Skeletal muscle satellite cell (primary cell): ENCODE measurements around the gene CA12.
"Not testable (repeated sequence)": the region's sequence is repeated elsewhere in the genome, so short reads cannot be mapped to it uniquely, and the experiment has no call there.

ENCODE experiments used
- H3K27me3 ChIP-seq: 2 replicates; pipeline ENCODE4 v1.7.0; 2013; ENCODE audit warnings: low read length; ENCODE audit not compliant: control insufficient read depth, insufficient read depth
- H3K36me3 ChIP-seq: 2 replicates; pipeline ENCODE4 v1.7.0; 2013; ENCODE audit warnings: mild to moderate bottlenecking, control low read depth, low read length; ENCODE audit not compliant: insufficient read depth
- H3K4me1 ChIP-seq: 2 replicates; pipeline ENCODE4 v1.7.0; 2013; ENCODE audit warnings: low read length; ENCODE audit not compliant: control insufficient read depth, insufficient read depth
- H3K4me2 ChIP-seq: 2 replicates; pipeline ENCODE4 v1.7.0; 2013; ENCODE audit warnings: mild to moderate bottlenecking, low read length
- H3K4me3 ChIP-seq: 2 replicates; pipeline ENCODE4 v1.7.0; 2013; ENCODE audit warnings: low read length
- H3K9ac ChIP-seq: 2 replicates; pipeline ENCODE4 v1.7.0; 2013; ENCODE audit warnings: mild to moderate bottlenecking, low read depth, low read length, moderate library complexity
- H3K9me3 ChIP-seq: replicated peaks from 2 replicates; pipeline ENCODE4 v1.7.0; 2013; ENCODE audit warnings: mild to moderate bottlenecking, control low read depth, low read length

CA12 gene

DNA sequence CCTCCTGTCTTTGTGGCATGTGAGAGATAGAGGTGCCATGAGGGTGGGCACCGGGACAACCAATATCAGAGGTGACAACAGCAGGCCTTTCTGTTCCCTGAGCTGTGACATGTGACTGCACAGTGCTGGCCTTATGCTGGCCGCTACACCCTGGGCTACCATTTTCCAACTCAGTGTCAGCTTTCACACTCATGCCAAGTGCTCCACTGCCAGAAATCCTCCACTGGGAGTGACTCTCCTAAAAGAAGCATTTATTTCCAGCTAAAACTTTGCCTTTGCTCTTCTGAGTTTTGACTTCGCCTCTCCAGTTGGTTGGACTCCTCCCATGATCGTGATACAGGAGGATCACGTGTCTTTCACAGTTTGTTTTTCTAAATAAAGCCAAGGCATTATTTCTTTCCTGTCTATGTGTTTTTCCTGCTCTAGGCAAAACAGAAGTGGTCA, 31.4 kb downstream of the CA12 start:
- H3K4me2 ChIP-seq, result no peak overlapping the region
- no peaks in the 10 kb centered on the region for H3K27me3 ChIP-seq
- H3K4me1 ChIP-seq, result peaks cover 36% of the 10 kb centered on the region
- no peak overlapping the region for H3K4me3 ChIP-seq
- H3K9me3 ChIP-seq, result no peaks in the 10 kb centered on the region
- no peak overlapping the region for H3K9ac ChIP-seq
- H3K36me3 ChIP-seq, result no peaks in the 10 kb centered on the region

DNA sequence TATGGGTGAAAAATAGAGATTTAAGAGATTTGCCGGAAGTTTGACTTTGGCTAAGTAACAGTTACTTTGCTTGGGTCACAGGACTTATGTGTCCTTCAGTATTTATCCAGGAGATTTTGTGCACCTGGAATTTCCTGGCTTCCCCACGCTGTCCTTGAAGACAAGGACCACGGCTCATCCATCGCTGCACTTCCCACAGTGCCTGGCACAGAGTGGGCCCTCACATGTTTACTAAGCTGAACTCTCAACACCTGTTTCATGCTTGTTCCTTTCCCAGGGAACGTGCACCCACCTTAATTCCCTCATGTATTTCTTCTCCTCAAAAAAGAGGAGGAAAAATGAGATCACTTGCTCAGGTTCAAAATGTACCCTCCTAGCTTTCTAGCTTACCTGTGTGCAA, 32.0 kb downstream of the CA12 start:
- Histone ChIP-seq H3K4me3 (no peak overlapping the region), H3K9ac (no peak overlapping the region), H3K27me3 (no peaks in the 10 kb centered on the region), H3K36me3 (peaks cover 3% of the 10 kb centered on the region), H3K4me1 (peaks cover 42% of the 10 kb centered on the region), H3K4me2 (no peak overlapping the region), H3K9me3 (no peaks in the 10 kb centered on the region)

DNA sequence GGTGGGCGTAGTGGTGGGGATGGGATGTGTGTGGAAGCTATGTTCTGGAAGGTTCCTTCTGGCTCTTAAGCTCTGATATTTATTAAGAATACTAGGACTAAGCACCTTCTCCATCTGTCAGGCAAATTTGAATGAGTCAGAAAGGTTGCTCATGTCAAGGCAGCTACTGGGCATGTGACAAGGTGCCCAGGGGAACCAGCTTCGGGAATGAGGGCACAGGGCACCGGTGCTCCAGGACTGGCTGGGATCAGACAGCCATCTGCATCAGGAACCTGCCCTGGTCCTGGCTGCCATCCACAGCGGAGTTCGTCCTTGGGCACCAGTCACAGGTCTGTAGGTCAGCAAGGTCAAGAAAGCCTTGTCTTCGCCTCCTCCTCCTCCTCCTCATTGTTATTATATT, 32.5 kb downstream of the CA12 start:
- Histone ChIP-seq H3K36me3 (peaks cover 3% of the 10 kb centered on the region), H3K4me1 (peaks cover 47% of the 10 kb centered on the region), H3K4me3 (no peak overlapping the region), H3K9ac (peak overlapping the region; percentile 42), H3K27me3 (no peaks in the 10 kb centered on the region), H3K4me2 (no peak overlapping the region), H3K9me3 (no peaks in the 10 kb centered on the region)

DNA sequence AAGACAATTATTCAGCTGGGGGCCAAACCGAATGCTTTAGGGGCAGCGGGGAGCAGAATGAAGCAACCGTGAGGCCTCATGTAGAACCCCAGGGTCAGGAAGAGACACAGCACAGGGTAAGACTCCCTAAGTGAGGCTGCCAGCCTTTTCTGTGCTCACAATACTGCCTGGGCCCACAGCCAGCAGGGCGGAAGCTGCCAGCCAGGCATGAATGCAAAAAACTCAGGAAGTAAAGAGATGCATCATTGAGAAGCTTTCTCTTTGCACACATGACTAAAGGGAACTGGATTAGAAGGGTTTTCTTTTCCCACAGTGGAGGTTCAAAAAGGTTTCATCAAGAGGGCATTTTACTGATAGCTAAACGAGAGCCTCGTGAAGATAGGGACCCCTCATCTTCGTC, 33.3 kb downstream of the CA12 start:
- Histone ChIP-seq H3K36me3 (peaks cover 3% of the 10 kb centered on the region), H3K4me3 (peak overlapping the region; percentile 9), H3K9ac (peak overlapping the region; percentile 42), H3K4me2 (peak overlapping the region; percentile 53), H3K4me1 (peaks cover 50% of the 10 kb centered on the region), H3K9me3 (no peaks in the 10 kb centered on the region), H3K27me3 (no peaks in the 10 kb centered on the region)

DNA sequence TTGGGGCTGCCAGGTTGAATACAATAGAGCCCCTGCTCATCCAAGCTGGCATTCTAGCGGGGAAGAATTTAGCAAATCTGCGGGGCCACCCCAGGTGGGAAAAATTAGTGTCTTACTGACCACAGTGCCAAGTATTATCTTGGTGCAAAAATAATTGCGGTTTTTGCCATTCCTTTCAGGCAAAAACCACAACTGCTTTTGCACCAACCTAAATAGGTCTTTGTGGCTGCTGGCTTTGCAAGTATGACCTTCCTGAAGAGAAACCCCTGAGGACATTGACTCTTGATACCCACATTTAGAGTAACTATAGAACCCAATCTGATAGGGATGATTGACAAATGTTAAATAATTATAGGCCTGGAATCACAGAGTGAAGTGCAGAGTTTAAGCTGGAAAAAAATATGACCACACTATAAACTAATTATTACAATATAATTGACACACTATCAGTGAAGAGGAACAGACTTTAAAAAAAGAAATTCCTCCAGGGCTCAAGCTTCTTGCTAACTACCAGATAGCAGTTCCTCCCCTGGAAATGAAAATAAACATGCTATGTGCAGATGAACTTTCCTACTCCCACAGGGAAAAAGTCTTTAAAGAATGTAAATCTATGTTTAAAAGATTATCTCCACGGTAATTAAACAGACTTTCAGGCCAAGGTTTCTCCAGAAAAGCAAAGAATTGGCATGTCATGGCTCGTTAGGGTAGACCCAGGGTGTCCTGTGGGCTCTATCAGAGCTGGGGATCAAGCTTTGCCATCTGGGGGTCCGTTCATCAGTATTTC, 34.4 kb downstream of the CA12 start:
- no peaks in the 10 kb centered on the region for H3K27me3 ChIP-seq
- no peak overlapping the region for H3K9ac ChIP-seq
- peaks cover 59% of the 10 kb centered on the region for H3K4me1 ChIP-seq
- no peak overlapping the region for H3K4me3 ChIP-seq
- H3K4me2 ChIP-seq, result no peak overlapping the region
- no peaks in the 10 kb centered on the region for H3K9me3 ChIP-seq
- peaks cover 3% of the 10 kb centered on the region for H3K36me3 ChIP-seq

DNA sequence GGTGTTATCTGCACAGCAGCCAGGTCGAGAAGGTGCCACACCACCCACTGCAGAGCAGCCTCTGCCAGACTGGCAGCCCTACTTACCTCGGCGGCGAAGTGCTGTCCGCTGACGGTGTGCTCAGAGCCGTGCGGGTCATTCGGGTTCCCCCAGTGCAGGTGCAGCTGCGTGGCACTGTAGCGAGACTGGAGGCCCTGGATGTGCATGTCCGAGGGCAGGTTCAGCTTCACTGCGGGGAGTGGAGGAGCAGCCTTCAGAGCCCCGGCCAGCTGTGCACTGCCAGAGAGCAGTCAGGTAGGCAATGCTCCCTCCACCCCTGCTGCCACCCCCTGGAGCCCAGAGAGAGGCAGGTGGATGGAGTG, 36.3 kb downstream of the CA12 start:
- H3K4me2 ChIP-seq, result no peak overlapping the region
- H3K9me3 ChIP-seq, result no peaks in the 10 kb centered on the region
- peaks cover 10% of the 10 kb centered on the region for H3K36me3 ChIP-seq
- H3K4me3 ChIP-seq, result no peak overlapping the region
- peaks cover 56% of the 10 kb centered on the region for H3K4me1 ChIP-seq
- no peaks in the 10 kb centered on the region for H3K27me3 ChIP-seq
- H3K9ac ChIP-seq, result no peak overlapping the region

DNA sequence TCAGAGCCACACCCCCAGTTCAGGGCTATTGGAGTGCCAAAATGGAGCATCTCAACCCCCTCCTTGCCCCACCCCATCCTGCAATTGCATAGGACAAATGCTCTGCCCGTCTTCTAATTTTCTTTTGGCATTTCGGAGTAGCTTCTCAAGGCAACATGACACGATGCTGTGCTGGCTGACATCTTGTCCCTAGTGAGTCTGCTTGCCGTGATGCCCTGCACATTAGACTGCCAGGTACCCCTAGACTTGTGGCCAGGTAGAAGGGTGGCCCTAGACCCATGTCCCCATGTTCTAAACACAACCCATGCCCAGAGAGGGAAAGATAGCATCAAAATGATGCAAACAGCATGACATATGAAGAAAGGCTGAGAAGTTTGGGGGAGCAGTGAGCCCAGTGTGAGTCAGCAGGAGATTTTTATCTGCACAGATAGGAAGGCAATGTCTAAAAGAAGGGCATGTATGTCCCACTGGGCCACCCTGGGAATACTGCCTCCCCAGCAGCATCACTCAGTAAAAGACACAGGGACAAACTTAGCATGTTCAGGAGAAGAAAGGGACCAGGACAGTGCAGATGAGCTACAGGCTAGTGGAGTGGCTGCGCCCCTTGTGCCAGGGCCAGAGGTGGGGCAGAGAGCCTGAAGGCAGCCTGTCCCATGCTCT, 36.8 kb downstream of the CA12 start:
- Histone ChIP-seq H3K4me1 (peaks cover 51% of the 10 kb centered on the region), H3K9ac (no peak overlapping the region)

DNA sequence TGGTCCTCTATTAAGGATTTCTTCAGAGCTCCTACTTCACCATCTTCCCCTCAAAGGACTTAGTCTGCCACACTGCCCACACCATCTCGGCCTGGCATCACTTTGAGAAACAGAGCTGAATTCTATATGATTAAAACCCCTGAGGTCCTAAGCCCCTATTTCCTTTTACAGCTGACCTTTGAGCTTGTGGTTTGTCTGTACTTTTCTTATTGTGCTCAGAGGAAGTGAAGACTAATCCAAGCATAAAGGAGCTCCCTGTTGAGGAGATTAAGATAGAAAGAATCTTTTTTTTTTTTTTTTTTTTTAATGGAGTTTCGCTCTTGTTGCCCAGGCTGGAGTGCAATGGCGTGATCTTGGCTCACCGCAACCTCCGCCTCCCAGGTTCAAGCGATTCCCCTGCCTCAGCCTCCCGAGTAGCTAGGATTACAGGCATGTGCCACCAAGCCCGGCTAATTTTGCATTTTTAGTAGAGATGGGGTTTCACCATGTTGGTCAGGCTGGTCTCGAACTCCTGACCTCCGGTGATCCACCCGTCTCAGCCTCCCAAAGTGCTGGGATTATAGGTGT, 38.6 kb downstream of the CA12 start:
- peaks cover 26% of the 10 kb centered on the region for H3K36me3 ChIP-seq
- H3K9ac ChIP-seq, H3K4me3 ChIP-seq, H3K27me3 ChIP-seq, H3K9me3 ChIP-seq: not testable (repeated sequence)
- H3K4me2 ChIP-seq, result peak overlapping the region; percentile 22
- H3K4me1 ChIP-seq, result peaks cover 40% of the 10 kb centered on the region

More for the DNA sequence above, 36.8 kb downstream of the CA12 start:
- H3K4me2 ChIP-seq, result no peak overlapping the region
- H3K9me3 ChIP-seq, result no peaks in the 10 kb centered on the region
- H3K36me3 ChIP-seq, result peaks cover 13% of the 10 kb centered on the region
- no peaks in the 10 kb centered on the region for H3K27me3 ChIP-seq
- H3K4me3 ChIP-seq, result no peak overlapping the region

DNA sequence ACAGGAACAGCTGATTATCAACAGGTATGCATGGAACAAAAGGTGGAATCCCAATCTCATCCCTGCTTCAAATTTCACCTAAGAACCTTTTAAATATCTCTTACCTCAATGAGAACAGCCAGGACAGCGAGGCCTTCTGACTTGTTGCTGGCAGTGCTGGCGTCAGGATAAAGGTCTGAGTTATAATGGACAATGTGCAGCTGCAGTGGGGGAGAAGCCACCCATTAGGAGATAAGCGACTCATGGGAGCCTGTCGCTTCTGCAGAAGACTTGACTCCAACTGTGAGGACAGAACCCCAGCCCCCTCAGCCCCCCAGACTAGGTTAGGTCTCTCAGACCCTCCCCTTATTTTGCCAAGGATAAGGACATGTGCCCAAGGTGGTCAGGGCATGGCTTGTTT, 39.7 kb downstream of the CA12 start:
- H3K4me1 ChIP-seq, result peaks cover 35% of the 10 kb centered on the region
- H3K9me3 ChIP-seq, result no peaks in the 10 kb centered on the region
- H3K27me3 ChIP-seq, result no peaks in the 10 kb centered on the region
- H3K36me3 ChIP-seq, result peaks cover 30% of the 10 kb centered on the region
- no peak overlapping the region for H3K9ac ChIP-seq
- no peak overlapping the region for H3K4me2 ChIP-seq
- H3K4me3 ChIP-seq, result no peak overlapping the region

DNA sequence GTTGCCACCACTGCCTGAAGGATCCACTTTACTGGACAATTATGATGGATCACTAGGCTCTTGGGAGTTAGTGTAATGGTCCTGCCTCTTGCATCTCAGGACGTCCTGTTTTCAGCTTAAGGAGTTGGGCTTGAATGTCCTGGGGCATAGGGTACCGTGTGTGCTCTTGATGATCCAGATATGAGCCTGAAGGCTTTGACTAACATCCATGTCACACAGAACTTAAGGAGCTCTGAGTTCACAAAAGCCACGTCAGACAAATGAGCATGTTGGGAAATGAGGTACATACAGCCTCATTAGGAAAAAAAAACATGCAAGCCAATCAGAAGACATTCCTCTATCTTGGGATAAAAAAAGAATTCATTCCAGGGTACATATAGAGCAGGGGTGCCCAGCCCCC, 40.8 kb downstream of the CA12 start:
- no peak overlapping the region for H3K9ac ChIP-seq
- no peaks in the 10 kb centered on the region for H3K9me3 ChIP-seq
- no peak overlapping the region for H3K4me3 ChIP-seq
- no peak overlapping the region for H3K4me2 ChIP-seq
- peaks cover 37% of the 10 kb centered on the region for H3K36me3 ChIP-seq
- H3K4me1 ChIP-seq, result peaks cover 35% of the 10 kb centered on the region
- H3K27me3 ChIP-seq, result no peaks in the 10 kb centered on the region

DNA sequence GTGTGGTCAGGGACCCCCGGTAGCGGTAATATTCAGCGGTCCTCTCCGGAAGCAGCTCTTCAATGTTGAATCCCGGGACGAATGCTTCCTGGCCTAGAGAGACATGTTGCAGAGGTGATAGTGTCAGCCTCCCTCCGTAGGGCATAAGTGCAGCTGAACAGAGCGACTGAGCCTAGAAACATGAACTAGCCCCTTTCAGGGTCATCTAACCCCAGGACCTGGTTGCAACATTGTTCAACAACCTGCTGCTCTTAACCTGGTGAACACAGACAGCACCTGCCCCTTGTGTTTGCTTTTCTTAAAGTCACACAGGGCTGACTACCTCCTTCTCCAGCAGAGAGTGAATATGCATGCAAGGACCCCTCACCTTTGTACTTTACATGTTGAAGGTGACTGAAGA, 41.3 kb downstream of the CA12 start:
- H3K9me3 ChIP-seq, result no peaks in the 10 kb centered on the region
- peaks cover 41% of the 10 kb centered on the region for H3K36me3 ChIP-seq
- no peak overlapping the region for H3K4me2 ChIP-seq
- H3K4me3 ChIP-seq, result no peak overlapping the region
- H3K4me1 ChIP-seq, result peaks cover 35% of the 10 kb centered on the region
- H3K27me3 ChIP-seq, result no peaks in the 10 kb centered on the region
- H3K9ac ChIP-seq, result no peak overlapping the region
